SU-DHL-6 (cell line): Measurements from ENCODE around the gene CLDN5.

Experiments
- H2AFZ ChIP-seq: fragments of 200-600 bp; sonication (generic); 2 replicates; pipeline ENCODE4 v1.6.1; 2014; ENCODE audit warnings: low read depth, mild to moderate bottlenecking, moderate library complexity, mixed read lengths, antibody characterized with exemption, low read length; ENCODE audit not compliant: severe bottlenecking
- H3F3A ChIP-seq: fragments of 200-600 bp; shearing (Covaris generic); 2 replicates; pipeline ENCODE4 v1.6.0; 2016; ENCODE audit warnings: antibody characterized with exemption, mild to moderate bottlenecking; ENCODE audit not compliant: insufficient read depth
- H3K27ac ChIP-seq: fragments of 200-600 bp; sonication (generic); 2 replicates; pipeline ENCODE4 v1.5.1; 2016; ENCODE audit warnings: low read depth, mild to moderate bottlenecking, low read length, moderate library complexity, mixed read lengths
- H3K27me3 ChIP-seq: fragments of 200-600 bp; sonication (generic), shearing (Covaris generic); 2 replicates; pipeline ENCODE4 v1.6.0; 2014; ENCODE audit warnings: mild to moderate bottlenecking, low read length
- H3K36me3 ChIP-seq: fragments of 200-600 bp; sonication (generic); 2 replicates; pipeline ENCODE4 v1.6.1; 2014; ENCODE audit warnings: mild to moderate bottlenecking, low read length, mixed read lengths
- H3K4me2 ChIP-seq: fragments of 300-600, 200-600 bp; shearing (Covaris generic), sonication (generic); 2 replicates; pipeline ENCODE4 v1.6.0; 2014; ENCODE audit warnings: low read length, low read depth, mild to moderate bottlenecking; ENCODE audit not compliant: poor library complexity, severe bottlenecking
- H3K4me3 ChIP-seq: fragments of 200-600 bp; sonication (generic); 2 replicates; pipeline ENCODE4 v1.5.1; 2014; ENCODE audit warnings: antibody characterized with exemption, low read length, mild to moderate bottlenecking, mixed read lengths; ENCODE audit not compliant: insufficient read depth, poor library complexity, severe bottlenecking
- H3K79me2 ChIP-seq: fragments of 200-600 bp; sonication (generic); 2 replicates; pipeline ENCODE4 v1.6.1; 2014; ENCODE audit warnings: mild to moderate bottlenecking, low read length, moderate library complexity; ENCODE audit not compliant: insufficient read depth
- H3K9ac ChIP-seq: fragments of 200-600 bp; sonication (generic); 2 replicates; pipeline ENCODE4 v1.7.0; 2014; ENCODE audit warnings: mild to moderate bottlenecking, low read length
- H3K9me2 ChIP-seq: fragments of 200-600 bp; sonication (generic); replicated peaks from 2 replicates; pipeline ENCODE4 v1.6.1; 2014; ENCODE audit warnings: low read length; ENCODE audit not compliant: insufficient read depth
- H3K9me3 ChIP-seq: fragments of 200-600 bp; sonication (generic); 2 replicates; pipeline ENCODE4 v1.6.1; 2014; ENCODE audit warnings: low read length, mixed read lengths; ENCODE audit not compliant: insufficient read depth
- H4K20me1 ChIP-seq: fragments of 200-600 bp; sonication (generic); 2 replicates; pipeline ENCODE4 v1.6.1; 2014; ENCODE audit warnings: low read depth, mild to moderate bottlenecking, antibody characterized with exemption, low read length, moderate library complexity, mixed read lengths
- CTCF ChIP-seq: fragments of 200-600 bp; sonication (generic); IDR thresholded peaks from one replicate; pipeline ENCODE4 v1.5.1; 2017; ENCODE audit warnings: antibody characterized with exemption, mild to moderate bottlenecking, low read length, moderate library complexity; ENCODE audit not compliant: insufficient read depth, poor library complexity, severe bottlenecking
- EZH2phosphoT487 ChIP-seq: fragments of 200-600 bp; sonication (generic), shearing (Covaris generic); conservative IDR thresholded peaks from 2 replicates; pipeline ENCODE4 v1.6.1; 2018; ENCODE audit warnings: mild to moderate bottlenecking, antibody characterized with exemption, low read length, moderate library complexity, mixed read lengths

Gene CLDN5

GRCh38 chr22:19473578-19473977 lies 50.6 kb downstream of the CLDN5 start:
- Histone ChIP-seq H3K79me2 (peaks cover 26% of the 10 kb centered on the region), H3F3A (no peaks in the 10 kb centered on the region), H3K4me2 (no peak overlapping the region), H2AFZ (no peak overlapping the region), H3K9ac (no peak overlapping the region), H3K9me3 (no peaks in the 10 kb centered on the region), H3K27me3 (no peaks in the 10 kb centered on the region), H3K27ac (no peak overlapping the region), H4K20me1 (no peaks in the 10 kb centered on the region), H3K9me2 (no peaks in the 10 kb centered on the region), H3K4me3 (no peak overlapping the region), H3K36me3 (no peaks in the 10 kb centered on the region)
- TF ChIP-seq CTCF, result no peak
- no peak for TF ChIP-seq EZH2phosphoT487
